AML-193 (cell line): ENCODE data around the gene OTOP3.

Experiments used
- DNase-seq, 2 experiments: peaks; one replicate each; lab custom pipeline; 2025; lab: John Stamatoyannopoulos, UW

The OTOP3 gene

GRCh38 chr17:74939534-74939933, 3.8 kb downstream of the OTOP3 start:
- DNase-seq, result no peak

GRCh38 chr17:74941128-74941725, 5.5 kb downstream of the OTOP3 start:
- no peak for DNase-seq

GRCh38 chr17:74943808-74944522, 8.3 kb downstream of the OTOP3 start:
- DNase-seq, result no peak

DNA sequence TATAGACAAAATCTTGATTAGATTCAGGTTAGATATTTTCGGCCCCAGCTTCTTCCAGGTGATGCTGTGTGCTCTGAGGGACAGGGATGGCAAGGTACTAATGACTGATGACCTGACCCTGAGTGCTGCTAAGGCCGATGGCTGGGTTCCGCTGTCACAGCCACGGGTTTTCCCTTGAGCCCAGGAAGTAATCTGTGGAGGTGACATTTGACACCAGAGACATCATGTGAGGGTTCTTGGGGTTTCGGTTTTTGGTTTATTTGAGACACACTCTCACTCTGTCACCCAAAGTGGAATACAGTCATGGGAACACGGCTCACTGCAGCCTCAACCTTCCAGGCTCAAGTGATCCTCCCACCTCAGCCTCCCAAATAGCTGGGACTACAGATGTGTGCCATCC, 9.8 kb downstream of the OTOP3 start:
- no peak for DNase-seq

DNA sequence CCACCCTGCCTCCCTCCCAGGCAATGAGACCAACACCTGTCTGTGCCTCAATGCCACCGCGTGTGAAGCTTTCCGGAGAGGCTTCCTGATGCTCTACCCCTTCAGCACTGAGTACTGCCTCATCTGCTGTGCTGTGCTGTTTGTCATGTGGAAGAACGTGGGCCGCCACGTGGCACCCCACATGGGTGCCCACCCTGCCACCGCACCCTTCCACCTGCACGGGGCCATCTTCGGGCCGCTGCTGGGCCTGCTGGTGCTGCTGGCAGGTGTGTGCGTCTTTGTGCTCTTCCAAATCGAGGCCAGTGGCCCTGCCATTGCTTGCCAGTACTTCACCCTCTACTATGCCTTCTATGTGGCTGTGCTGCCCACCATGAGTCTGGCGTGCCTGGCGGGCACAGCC, 10.9 kb downstream of the OTOP3 start:
- DNase-seq, result no peak

DNA sequence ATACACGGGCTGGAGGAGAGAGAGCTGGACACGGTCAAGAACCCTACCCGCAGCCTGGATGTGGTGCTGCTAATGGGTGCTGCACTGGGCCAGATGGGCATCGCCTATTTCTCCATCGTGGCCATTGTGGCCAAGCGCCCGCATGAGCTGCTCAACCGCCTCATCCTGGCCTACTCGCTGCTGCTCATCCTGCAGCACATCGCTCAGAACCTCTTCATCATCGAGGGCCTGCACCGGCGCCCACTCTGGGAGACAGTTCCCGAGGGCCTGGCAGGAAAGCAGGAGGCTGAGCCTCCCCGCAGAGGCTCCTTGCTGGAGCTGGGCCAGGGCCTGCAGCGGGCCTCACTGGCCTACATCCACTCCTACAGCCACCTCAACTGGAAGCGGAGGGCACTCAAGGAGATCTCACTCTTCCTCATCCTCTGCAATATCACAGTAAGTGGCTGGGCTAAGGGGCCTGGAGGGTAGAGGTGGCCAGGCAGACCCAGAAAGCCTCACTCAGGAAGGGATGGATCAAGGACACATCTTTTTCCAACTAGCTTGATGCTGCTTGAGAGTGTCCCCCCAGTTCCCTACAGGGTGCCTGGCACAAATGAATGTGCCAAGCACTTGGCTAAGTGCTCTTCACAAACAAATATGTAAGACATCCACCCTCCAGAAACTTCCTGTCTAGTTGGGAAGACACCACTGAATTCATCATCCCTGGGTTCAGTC, 11.5 kb downstream of the OTOP3 start:
- no peak for DNase-seq

- DNase-seq, result no peak
These were observed 13.9 kb downstream of the OTOP3 start for GRCh38 chr17:74949455-74950115.

GRCh38 chr17:74950207-74950606, 14.5 kb downstream of the OTOP3 start:
- no peak for DNase-seq

DNA sequence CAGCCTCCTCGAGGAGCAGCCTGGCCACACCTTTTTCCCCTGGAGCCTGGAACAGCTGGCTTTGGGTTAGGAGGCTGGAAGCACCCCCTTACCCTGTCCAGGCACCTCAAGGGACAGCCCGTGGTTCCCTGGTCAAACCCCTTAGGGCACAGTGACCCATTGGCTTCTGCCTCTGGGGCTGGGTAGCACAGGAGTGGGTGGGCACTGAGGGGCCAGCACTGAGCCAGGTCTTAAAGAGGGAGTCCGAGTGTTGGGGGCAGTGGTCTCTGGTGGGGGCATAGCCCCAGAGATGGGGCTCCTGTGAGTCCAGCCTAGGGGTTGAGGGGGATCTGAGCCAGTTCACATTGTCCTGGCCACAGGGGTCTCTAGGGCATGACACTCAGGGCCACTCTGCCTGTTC, 15.4 kb downstream of the OTOP3 start:
- DNase-seq, result no peak

DNA sequence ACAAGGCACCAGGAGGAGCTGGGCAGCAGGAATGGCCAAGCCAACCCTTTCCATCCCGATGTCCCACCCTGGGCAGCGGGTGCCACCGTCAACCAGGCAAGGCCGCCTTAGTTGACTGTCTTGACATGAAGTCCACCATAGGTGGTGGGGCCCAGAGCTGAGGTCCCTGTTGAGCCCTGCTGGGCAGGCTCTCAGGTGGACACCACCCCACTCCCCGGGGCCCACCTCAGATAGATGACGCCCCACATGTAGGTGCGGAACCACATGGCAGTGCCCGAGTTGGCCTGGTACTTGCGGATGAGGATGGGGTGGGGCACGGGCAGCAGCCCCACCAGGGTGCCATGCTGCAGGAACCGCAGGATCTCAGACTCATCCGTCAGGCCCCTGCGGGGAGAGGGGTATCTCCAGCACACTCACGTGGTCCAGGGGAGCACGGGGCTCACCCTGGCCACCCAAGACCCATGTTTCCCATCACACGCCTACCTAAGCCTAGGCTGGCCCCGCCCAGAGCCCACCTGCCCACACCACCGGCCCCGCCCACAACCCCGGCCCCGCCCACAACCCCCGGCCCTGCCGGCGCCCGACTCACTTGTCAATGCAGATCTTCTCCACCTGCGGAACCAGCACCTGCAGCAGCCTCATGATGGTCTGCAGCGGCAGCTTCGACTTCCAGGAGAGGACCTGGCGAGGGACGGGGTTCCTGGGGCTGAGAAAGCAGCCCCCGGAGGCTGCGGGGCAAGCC, 16.2 kb downstream of the OTOP3 start:
- DNase-seq, result no peak

DNA sequence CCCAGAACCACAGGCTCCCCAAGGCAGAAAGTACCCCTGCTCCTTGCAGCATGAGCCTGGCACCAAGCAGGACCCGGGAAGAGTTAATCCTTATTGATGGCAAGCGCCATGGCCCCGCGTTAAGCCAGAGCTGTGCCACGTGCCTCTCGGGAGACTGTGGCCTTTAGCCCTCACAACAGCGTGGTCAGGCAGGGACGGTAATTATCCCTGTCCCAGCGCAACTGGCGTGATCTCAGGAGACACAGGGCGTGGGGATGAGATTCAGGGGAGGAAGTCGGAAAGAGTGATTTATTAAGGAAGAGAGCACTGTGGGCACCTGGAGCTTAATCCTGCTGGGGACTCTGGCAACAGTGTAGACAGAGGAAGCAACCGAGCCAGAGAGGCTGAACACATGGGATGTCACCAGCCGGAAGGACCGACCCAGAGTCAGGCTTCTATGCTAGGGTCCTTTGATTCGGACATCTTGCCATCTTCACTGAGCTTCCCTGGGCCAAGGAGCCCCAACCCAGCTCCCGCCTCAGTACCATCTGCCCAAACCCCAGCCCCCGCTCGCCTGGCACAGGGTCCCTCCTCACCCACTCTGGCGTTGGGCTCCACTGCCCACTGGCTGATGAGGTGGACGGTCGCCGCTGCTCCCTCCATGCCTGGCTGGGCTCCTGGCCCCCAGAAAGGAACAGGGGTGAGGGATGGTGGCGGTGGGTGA, 16.9 kb downstream of the OTOP3 start:
- DNase-seq, result no peak

DNA sequence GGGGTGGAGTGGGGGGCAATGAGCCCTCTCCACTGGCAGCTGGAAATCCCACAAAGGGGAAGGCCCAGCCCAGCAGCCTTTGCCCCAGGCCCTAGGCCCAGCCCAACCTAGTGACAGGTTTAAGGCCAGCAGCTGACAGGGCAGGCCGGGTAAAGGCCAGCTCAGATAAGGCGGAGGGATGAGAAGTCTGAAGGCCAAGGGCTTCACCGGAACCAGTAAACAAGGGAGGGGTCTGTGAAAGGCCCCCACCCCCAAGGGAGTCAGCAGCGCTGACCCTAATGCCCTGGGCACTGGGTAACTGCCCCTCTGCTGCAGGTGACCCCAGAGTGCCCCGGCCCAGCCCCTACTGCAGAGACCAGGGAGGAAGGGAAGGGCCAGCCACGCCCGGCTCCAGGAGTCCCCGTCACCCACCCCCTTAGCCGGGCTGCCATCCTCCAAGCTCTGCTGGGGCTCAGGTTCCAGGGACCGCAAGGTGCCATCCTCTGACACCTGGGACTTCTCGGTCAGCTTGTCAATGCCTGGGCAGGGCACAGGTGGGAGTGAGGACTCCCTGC, 17.5 kb downstream of the OTOP3 start:
- DNase-seq, result no peak

- DNase-seq, result no peak
These were observed 18.4 kb downstream of the OTOP3 start for GRCh38 chr17:74954115-74954514.

DNA sequence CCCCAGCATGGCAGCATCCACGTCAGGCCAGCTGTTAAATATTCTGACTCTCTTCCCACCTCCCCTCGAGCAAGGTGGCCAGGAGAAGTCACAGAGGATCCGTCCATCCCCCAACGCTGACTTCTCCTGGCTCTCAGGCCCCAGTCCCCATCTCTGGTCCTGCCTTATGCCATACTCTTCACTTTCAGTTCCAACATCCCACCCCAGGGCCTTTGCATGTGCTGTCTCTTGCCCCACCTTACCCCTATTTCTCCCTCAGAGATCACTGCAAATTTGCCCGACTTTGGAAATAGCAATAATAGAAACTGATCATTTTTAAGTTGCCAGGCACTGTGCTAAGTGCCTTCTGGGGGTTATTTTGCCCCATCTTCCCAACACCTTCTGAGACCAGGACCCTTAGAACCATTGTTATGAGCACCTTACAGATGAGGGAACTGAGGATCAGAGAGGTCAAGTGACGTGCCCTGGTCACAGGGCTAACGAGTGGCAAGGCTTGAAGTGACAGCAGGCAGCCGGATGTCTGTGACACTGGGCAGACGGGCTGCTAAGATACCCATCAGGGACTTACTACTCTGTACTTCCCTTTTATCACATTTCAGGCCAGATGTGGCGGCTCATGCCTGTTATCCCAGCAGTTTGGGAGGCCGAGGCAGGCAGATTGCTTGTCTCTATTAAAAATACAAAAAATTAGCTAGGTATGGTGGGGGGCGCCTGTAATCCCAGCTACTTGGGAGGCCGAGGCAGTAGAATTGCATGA, 19.1 kb downstream of the OTOP3 start:
- peak; percentile 29 to 41 for DNase-seq

GRCh38 chr17:74956093-74956492, 20.4 kb downstream of the OTOP3 start:
- no peak for DNase-seq

DNA sequence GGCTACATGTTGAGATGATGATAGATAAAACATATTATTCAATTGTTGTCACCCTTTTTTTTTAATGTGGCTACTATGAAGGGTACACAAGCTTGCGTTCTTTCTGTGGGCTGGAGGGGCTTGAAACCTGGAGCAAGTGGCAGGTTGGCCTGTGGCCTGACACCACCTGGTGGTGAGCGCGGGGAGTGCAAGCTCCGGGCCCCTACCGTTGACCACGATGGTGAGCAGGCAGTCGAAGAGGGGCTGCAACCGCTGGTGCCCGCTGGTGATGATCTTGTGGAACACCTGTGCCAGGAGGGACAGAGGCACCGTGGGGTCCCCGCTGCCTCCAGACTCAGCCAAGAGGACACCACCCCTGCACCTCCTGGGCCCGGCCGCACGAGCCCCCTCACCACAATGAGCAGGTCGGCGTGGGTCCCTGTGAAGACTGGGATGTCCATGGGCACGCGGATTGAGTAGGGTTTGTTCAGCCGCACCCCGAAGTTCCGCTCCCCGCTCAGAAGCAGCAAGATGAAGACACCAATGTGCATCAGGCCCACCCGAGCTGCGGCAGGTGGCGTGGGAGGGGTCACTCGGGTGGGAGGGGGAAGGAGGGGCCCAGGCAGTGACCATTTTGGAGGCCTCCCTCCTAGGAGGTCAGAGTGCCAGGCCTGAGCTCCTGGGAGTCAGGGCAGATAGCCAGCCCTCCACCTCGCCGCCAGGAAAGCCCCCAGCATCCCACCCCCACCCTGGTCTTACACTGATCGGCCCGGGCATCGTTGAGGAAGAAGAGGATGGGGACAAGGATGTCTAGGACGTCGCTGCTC, 22.4 kb downstream of the OTOP3 start:
- peak; percentile 33 to 38 for DNase-seq

GRCh38 chr17:74959826-74960515, 24.3 kb downstream of the OTOP3 start:
- DNase-seq, result no peak

DNA sequence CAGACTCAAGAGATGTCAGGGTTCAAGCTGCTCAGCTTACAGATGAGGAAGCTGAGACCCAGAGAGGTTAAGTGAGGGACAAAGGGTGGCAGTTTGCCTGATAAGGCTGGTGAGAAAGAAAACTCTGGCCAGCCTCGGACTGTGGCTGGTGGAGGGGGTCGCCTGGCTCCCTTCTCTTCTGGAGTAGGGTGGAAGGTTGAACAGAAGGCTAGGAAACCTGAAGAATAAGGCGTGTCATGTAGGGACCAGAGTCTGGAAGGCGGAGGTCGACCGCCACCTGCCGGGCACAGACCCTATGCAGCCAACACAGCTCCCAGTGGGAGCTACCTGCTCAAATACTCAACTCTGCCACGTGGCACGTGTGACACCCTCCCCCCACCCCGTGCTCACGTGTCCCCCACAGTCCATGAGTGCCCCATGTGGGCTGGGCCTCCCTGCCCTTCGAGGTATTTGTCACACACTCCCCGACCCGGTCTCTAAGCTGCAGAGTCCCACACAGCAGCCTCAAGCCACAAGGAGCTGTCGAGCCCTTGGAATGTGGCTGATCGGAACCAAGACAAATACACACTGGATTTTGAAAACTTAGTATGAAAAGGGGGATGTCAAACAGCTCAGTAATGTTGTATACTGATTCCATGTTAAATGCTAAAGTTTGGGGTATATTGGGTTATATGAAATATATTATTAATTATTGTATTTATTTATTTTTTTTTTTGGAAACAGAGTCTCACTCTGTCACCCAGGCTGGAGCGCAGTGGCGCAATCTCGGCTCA, 25.1 kb downstream of the OTOP3 start:
- peak; percentile 53 to 57 for DNase-seq
